GM12878 (cell line): ENCODE data around the gene L1CAM. TPM values are rescaled to one million over a fixed set of nuclear protein-coding genes. Genes with fewer than 3 reads are reported as not detected.
A peak's percentile ranks its signal among the peaks of the same experiment; 100 is the strongest.

Experiments
- ATAC-seq: fragments of 200-7000 bp; cut with Tn5 transposase; 3 replicates; pipeline ENCODE4 v1.9.1; 2020; ENCODE audit warnings: mild to moderate bottlenecking, moderate library complexity
- BruUV-seq: library from RNA; stranded (reverse); fragments of 400-500 nt; replicated peaks from 2 replicates; lab custom pipeline; 2021; lab: Mats Ljungman, UMichigan
- CTCF ChIA-PET: fragments of 300-600 bp; sonication (Branson Sonifier 250); formaldehyde crosslinking; extraction: SDS; loops from one replicate; lab custom pipeline; 2021; ENCODE audit warnings: inconsistent platforms; lab: Yijun Ruan, JAX
- POLR2A ChIA-PET: fragments of 350-600 bp; formaldehyde crosslinking; extraction: SDS; loops from one replicate; lab custom pipeline; 2021; ENCODE audit warnings: inconsistent platforms; lab: Charles Lee
- RAD21 ChIA-PET: fragments of 300-600 bp; sonication (Branson Sonifier 250); formaldehyde crosslinking; loops from one replicate; lab custom pipeline; 2023; ENCODE audit warnings: antibody characterized with exemption; ENCODE audit not compliant: unreplicated experiment; lab: Charles Lee
- SMC1A ChIA-PET: fragments of 300-600 bp; sonication (Branson Sonifier 250); formaldehyde crosslinking; loops from one replicate; lab custom pipeline; 2023; ENCODE audit not compliant: unreplicated experiment, uncharacterized antibody; lab: Charles Lee
- DNase-seq: peaks from one replicate; pipeline ENCODE4 v3.0.0-alpha.2; 2011; ENCODE audit warnings: low read depth, low spot score
- FAIRE-seq: peaks from 3 replicates; lab custom pipeline; 2011; peaks lifted over from hg19 to GRCh38; lab: Jason Lieb, UNC
- H2AFZ ChIP-seq: 2 replicates; pipeline ENCODE4 v1.6.0; 2011; ENCODE audit warnings: low read depth, low read length, control low read depth; ENCODE audit not compliant: control insufficient read depth
- H3K27ac ChIP-seq: 2 replicates; pipeline ENCODE4 v1.5.1; 2011; ENCODE audit warnings: control low read depth; ENCODE audit not compliant: control insufficient read depth, insufficient read depth
- H3K27me3 ChIP-seq, 2 experiments: replicated peaks in 1 of 2; 2 replicates each; pipeline versions ENCODE4 v1.6.0 to v1.6.1; 2011; ENCODE audit warnings: low read length in 1 of 2; ENCODE audit not compliant: control insufficient read depth in 2 of 2, insufficient read depth in 2 of 2
- H3K36me3 ChIP-seq, 2 experiments: 2 replicates each; pipeline ENCODE4 v1.5.1; 2011; ENCODE audit warnings: low read length in 1 of 2; ENCODE audit not compliant: control insufficient read depth in 2 of 2, insufficient read depth in 2 of 2
- H3K4me1 ChIP-seq: 2 replicates; pipeline ENCODE4 v1.6.1; 2011; ENCODE audit warnings: mild to moderate bottlenecking, low read length, moderate library complexity, mixed read lengths; ENCODE audit not compliant: control insufficient read depth, insufficient read depth
- H3K4me2 ChIP-seq: 2 replicates; pipeline ENCODE4 v1.6.0; 2011; ENCODE audit warnings: control low read depth; ENCODE audit not compliant: control insufficient read depth, insufficient read depth
- H3K4me3 ChIP-seq: fragments of 200-600 bp; sonication (generic); 2 replicates; pipeline ENCODE4 v1.5.1; 2016
- H3K79me2 ChIP-seq: 2 replicates; pipeline ENCODE4 v1.6.0; 2011; ENCODE audit warnings: low read length; ENCODE audit not compliant: control insufficient read depth, insufficient read depth
- H3K9ac ChIP-seq: 2 replicates; pipeline ENCODE4 v1.8.0; 2011; ENCODE audit warnings: low read length, control low read depth, mixed read lengths; ENCODE audit not compliant: control insufficient read depth, insufficient read depth
- H3K9me3 ChIP-seq: replicated peaks from 3 replicates; pipeline ENCODE4 v1.5.1; 2011; ENCODE audit warnings: mild to moderate bottlenecking, low read length; ENCODE audit not compliant: control insufficient read depth, insufficient read depth
- H4K20me1 ChIP-seq: 2 replicates; pipeline ENCODE4 v1.6.0; 2011; ENCODE audit not compliant: control insufficient read depth, insufficient read depth
- BACH1 ChIP-seq: fragments of 450-650 bp; IDR thresholded peaks from 2 replicates; pipeline ENCODE4 v1.6.1; 2017; ENCODE audit warnings: mild to moderate bottlenecking, borderline replicate concordance
- BHLHE40 ChIP-seq, 2 experiments: fragments of 450-650 bp in 1 of 2; IDR thresholded peaks; 2 replicates each; pipeline ENCODE4 v1.6.1; 2011 to 2017; ENCODE audit warnings: low read depth in 2 of 2, borderline replicate concordance in 1 of 2, improper control_type of control experiment in 1 of 2, low read length in 1 of 2, mild to moderate bottlenecking in 1 of 2
- BMI1 ChIP-seq: fragments of 450-650 bp; IDR thresholded peaks from 2 replicates; pipeline ENCODE4 v1.6.1; 2016; ENCODE audit warnings: mild to moderate bottlenecking, moderate library complexity, borderline replicate concordance
- CBX5 ChIP-seq: sonication (generic); IDR thresholded peaks from 2 replicates; pipeline ENCODE4 v1.6.1; 2016; ENCODE audit warnings: low read depth, moderate library complexity, mild to moderate bottlenecking, inconsistent platforms
- EP300 ChIP-seq, 2 experiments: fragments of 150-350 bp in 1 of 2; IDR thresholded peaks; 2 replicates each; pipeline ENCODE4 v1.6.1; 2011 to 2012; ENCODE audit warnings: low read depth in 2 of 2, low read length in 2 of 2, borderline replicate concordance in 1 of 2, improper control_type of control experiment in 1 of 2, inconsistent platforms in 1 of 2; ENCODE audit not compliant: control insufficient read depth in 1 of 2
- ESRRA ChIP-seq: IDR thresholded peaks from 2 replicates; pipeline ENCODE4 v1.6.1; 2012; ENCODE audit warnings: mild to moderate bottlenecking, low read length, improper control_type of control experiment
- GABPA ChIP-seq: IDR thresholded peaks from 2 replicates; pipeline ENCODE4 v1.6.1; 2014; ENCODE audit warnings: antibody characterized with exemption, low read depth, mild to moderate bottlenecking, inconsistent platforms
- IKZF1 ChIP-seq: fragments of 450-650 bp; conservative IDR thresholded peaks from 2 replicates; pipeline ENCODE4 v1.6.1; 2017; ENCODE audit warnings: antibody characterized with exemption, mild to moderate bottlenecking
- IRF4 ChIP-seq: IDR thresholded peaks from 2 replicates; pipeline ENCODE4 v1.6.1; 2011; ENCODE audit warnings: low read depth, low read length
- MYC ChIP-seq: IDR thresholded peaks from 2 replicates; pipeline ENCODE4 v1.6.1; 2011; ENCODE audit warnings: mild to moderate bottlenecking, low read length, moderate library complexity, inconsistent platforms; ENCODE audit not compliant: insufficient read depth, insufficient replicate concordance, insufficient read length, severe bottlenecking
- PAX5 ChIP-seq: IDR thresholded peaks from 2 replicates; pipeline ENCODE4 v1.6.1; 2011; ENCODE audit warnings: low read depth, low read length, borderline replicate concordance
- SKIL ChIP-seq: fragments of 450-650 bp; IDR thresholded peaks from 2 replicates; pipeline ENCODE4 v1.6.1; 2017; ENCODE audit warnings: mild to moderate bottlenecking, low read depth, inconsistent platforms; ENCODE audit not compliant: poor library complexity, severe bottlenecking
- SMAD1 ChIP-seq: fragments of 450-650 bp; IDR thresholded peaks from 2 replicates; pipeline ENCODE4 v1.6.1; 2018; ENCODE audit warnings: mild to moderate bottlenecking, low read depth; ENCODE audit not compliant: partially characterized antibody
- SPI1 ChIP-seq: IDR thresholded peaks from 2 replicates; pipeline ENCODE4 v1.6.1; 2011; ENCODE audit warnings: low read depth, mild to moderate bottlenecking, low read length, moderate library complexity, borderline replicate concordance; ENCODE audit not compliant: insufficient read depth
- TCF7 ChIP-seq: IDR thresholded peaks from 2 replicates; pipeline ENCODE4 v1.6.1; 2014; ENCODE audit warnings: antibody characterized with exemption, borderline replicate concordance
- ZNF207 ChIP-seq: fragments of 450-650 bp; IDR thresholded peaks from 2 replicates; pipeline ENCODE4 v1.6.1; 2014; ENCODE audit warnings: antibody characterized with exemption, mild to moderate bottlenecking, borderline replicate concordance
- ZNF384 ChIP-seq: IDR thresholded peaks from 2 replicates; pipeline ENCODE4 v1.6.1; 2012; ENCODE audit warnings: low read depth, mild to moderate bottlenecking, low read length, improper control_type of control experiment, borderline replicate concordance
- WGBS: methylation state at CpG from one replicate; pipeline ENCODE4 v1.1.6; 2016; ENCODE audit warnings: low lambda C conversion rate; ENCODE audit not compliant: insufficient replicate concordance, insufficient coverage; ENCODE audit errors: missing lambda C conversion rate; 5-methylcytosine and 5-hydroxymethylcytosine counted together
- in situ Hi-C: fragments of 300-500 bp; cut with MboI; formaldehyde crosslinking; loops from 9 replicates; pipeline ENCODE4 v1.14.3; 2018; ENCODE audit warnings: mixed read lengths
- intact Hi-C: fragments of 100-400 bp; cut with micrococcal nuclease; formaldehyde crosslinking; loops from one replicate; pipeline ENCODE4 v1.14.2; 2022; ENCODE audit not compliant: unreplicated experiment
- polyA plus RNA-seq, 11 experiments: library from polyadenylated mRNA; depleted of rRNA in 4 of 11; unstranded in 6 of 11; stranded (reverse) in 5 of 11; fragments of >200 nt; fragmentation: Nextera tagmentation in 4 of 11; fragmentation: Illumina TruSeq in 1 of 11; extraction: Ambion mirVana in 4 of 11; extraction: Trizol in 1 of 11; gene quantifications; 1 replicate in 1 of 11; 2 replicates in 10 of 11; pipeline versions ENCODE4 v1.2.1 to v1.2.3, GENCODE V29; 2011 to 2016; ENCODE audit warnings: inconsistent platforms in 2 of 11, missing spikeins in 2 of 11, low read depth in 1 of 11
- total RNA-seq, 4 experiments: library from RNA; depleted of rRNA in 3 of 4; stranded (reverse); fragments of >200 nt in 3 of 4; fragmentation: Illumina TruSeq in 1 of 4; extraction: Trizol in 1 of 4; gene quantifications; 2 replicates each; pipeline versions ENCODE4 v1.2.1 to v1.2.3, GENCODE V29; 2013 to 2021
- TF ChIP-seq, protein P1 (sequence below): fragments of 450-650 bp; IDR thresholded peaks from 2 replicates; pipeline ENCODE4 v1.6.1; 2017; ENCODE audit warnings: low read depth, mild to moderate bottlenecking, moderate library complexity
- TF ChIP-seq, protein P2 (sequence below): fragments of 450-650 bp; IDR thresholded peaks from 2 replicates; pipeline ENCODE4 v1.6.1; 2014; ENCODE audit warnings: mild to moderate bottlenecking

L1CAM gene
- total and polyA plus RNA-seq, 10 of the 15 experiments (the other 5 are each of a cell fraction or from before 2014, with no cell fraction given): 0.01 to 0.64 (median 0.09) TPM; not detected in 5

DNA sequence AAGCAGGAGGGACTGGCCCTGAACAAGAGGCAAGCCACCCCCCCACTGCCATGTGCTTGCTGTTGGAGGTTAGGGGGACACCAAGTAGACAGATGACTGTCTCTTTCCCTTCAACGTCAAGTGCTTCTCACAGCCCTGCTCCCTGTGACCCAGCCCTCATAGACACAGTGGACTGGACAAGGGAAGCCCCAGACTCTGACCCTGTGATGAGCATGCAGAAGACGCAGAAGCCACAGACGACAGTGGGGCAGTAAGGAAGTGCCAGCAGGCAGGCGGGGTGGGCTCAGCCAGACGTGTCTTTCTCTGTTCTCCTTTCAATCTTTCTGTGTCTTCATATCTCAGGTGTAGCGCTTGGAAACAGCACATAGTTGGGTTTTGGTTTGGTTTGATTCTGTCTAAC lies 2.4 kb upstream of the L1CAM start:
- in situ Hi-C loops (no loop called here), intact Hi-C loops (no loop called here)
- BruUV-seq: no TSS peak
- no peaks in the 10 kb centered on the region for H3K4me1 ChIP-seq
- H3K9ac ChIP-seq: no peak overlapping the region
- RAD21 ChIA-PET: no interaction called here
- no peaks in the 10 kb centered on the region for H3K36me3 ChIP-seq
- H3K27me3 ChIP-seq: peaks cover 0 to 2% of the 10 kb centered on the region in 2 experiments; a peak in 3 of 4 replicates
- 1% methylated on average over 6 of the region's 6 CpGs for WGBS
- peak; percentile 13 for DNase-seq
- no peak overlapping the region for H3K4me2 ChIP-seq
- no peak overlapping the region for H3K27ac ChIP-seq
- POLR2A ChIA-PET: interaction anchor here (1.2 kb wide), 1 partner anchor 12 kb away, joined by 3 read pairs; no protein-coding TSS in a partner anchor
- peak; percentile 90 for ATAC-seq
- no peaks in the 10 kb centered on the region for H3K79me2 ChIP-seq
- CTCF ChIA-PET: interaction anchor here (1.0 kb wide), 1 partner anchor 12 kb away, joined by 3 read pairs; no protein-coding TSS in a partner anchor
- SMC1A ChIA-PET: no interaction called here
- no peak overlapping the region for H3K4me3 ChIP-seq
- H2AFZ ChIP-seq: no peak overlapping the region
- no peaks in the 10 kb centered on the region for H3K9me3 ChIP-seq
- FAIRE-seq: no peak
- no peaks in the 10 kb centered on the region for H4K20me1 ChIP-seq
- no peak for TF ChIP-seq ZNF207
- TF ChIP-seq, protein P1, sequence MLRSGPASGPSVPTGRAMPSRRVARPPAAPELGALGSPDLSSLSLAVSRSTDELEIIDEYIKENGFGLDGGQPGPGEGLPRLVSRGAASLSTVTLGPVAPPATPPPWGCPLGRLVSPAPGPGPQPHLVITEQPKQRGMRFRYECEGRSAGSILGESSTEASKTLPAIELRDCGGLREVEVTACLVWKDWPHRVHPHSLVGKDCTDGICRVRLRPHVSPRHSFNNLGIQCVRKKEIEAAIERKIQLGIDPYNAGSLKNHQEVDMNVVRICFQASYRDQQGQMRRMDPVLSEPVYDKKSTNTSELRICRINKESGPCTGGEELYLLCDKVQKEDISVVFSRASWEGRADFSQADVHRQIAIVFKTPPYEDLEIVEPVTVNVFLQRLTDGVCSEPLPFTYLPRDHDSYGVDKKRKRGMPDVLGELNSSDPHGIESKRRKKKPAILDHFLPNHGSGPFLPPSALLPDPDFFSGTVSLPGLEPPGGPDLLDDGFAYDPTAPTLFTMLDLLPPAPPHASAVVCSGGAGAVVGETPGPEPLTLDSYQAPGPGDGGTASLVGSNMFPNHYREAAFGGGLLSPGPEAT: peak; percentile 36; the same call in 1 of the 2 replicates
- 0 out of 2 replicates have a peak, but pooled peaks have one; percentile 23 for TF ChIP-seq IKZF1
- TF ChIP-seq PAX5: no peak
- no peak for TF ChIP-seq GABPA
- TF ChIP-seq, protein P2, sequence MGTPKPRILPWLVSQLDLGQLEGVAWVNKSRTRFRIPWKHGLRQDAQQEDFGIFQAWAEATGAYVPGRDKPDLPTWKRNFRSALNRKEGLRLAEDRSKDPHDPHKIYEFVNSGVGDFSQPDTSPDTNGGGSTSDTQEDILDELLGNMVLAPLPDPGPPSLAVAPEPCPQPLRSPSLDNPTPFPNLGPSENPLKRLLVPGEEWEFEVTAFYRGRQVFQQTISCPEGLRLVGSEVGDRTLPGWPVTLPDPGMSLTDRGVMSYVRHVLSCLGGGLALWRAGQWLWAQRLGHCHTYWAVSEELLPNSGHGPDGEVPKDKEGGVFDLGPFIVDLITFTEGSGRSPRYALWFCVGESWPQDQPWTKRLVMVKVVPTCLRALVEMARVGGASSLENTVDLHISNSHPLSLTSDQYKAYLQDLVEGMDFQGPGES: no peak
- no peak for TF ChIP-seq ESRRA
- TF ChIP-seq TCF7: no peak
- TF ChIP-seq SMAD1: no peak
- no peak for TF ChIP-seq CBX5
- peak; percentile 58; the same call in 1 of the 2 replicates for TF ChIP-seq SPI1
- no peak for TF ChIP-seq ZNF384
- TF ChIP-seq BACH1: no peak
- TF ChIP-seq MYC: no peak
- peak; percentile 67 for TF ChIP-seq SKIL
- peak in 1 of 2 experiments; percentile 41; a peak in 1 of 4 replicates for TF ChIP-seq BHLHE40 (IDR thresholded peaks at IDR 0.05; ENCODE audit: borderline replicate concordance in 1 of 2, low read depth in 2 of 2, low read length in 1 of 2)
- no peak for TF ChIP-seq EP300 (IDR thresholded peaks at IDR 0.05; ENCODE audit: borderline replicate concordance in 1 of 2, control insufficient read depth in 1 of 2, low read depth in 2 of 2, low read length in 2 of 2)
- no peak for TF ChIP-seq IRF4
- TF ChIP-seq BMI1: no peak
